ELF-1 (cell line): ENCODE data around the gene MGST1.
A peak's percentile ranks its signal among the peaks of the same experiment; 100 is the strongest.
"Not testable (repeated sequence)": the region's sequence is repeated elsewhere in the genome, so short reads cannot be mapped to it uniquely, and the experiment has no call there.

Source experiments
- DNase-seq: peaks from one replicate; pipeline ENCODE4 v3.0.0-alpha.2; 2016; ENCODE audit warnings: low read depth, low spot score

The MGST1 gene

DNA sequence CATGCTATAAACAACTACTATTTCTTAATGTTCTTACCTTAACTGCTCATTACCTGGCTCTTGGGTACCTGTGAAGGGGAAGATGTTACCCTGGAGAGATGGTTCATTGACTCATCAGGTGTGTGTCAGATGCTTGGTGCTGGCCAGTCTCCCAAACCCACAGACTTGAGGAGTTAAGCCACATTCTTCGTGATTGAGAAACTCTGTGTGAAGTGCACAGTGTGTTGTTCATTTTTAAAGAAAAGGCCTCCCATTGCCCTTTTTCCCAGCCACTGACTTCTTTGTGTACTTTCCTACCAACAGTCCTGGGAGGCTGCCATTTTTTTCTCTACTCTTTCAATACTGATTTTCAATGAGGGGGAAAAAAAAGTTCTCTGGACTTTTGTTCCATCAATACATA lies 3.2 kb downstream of the MGST1 start:
- DNase-seq = no peak

DNA sequence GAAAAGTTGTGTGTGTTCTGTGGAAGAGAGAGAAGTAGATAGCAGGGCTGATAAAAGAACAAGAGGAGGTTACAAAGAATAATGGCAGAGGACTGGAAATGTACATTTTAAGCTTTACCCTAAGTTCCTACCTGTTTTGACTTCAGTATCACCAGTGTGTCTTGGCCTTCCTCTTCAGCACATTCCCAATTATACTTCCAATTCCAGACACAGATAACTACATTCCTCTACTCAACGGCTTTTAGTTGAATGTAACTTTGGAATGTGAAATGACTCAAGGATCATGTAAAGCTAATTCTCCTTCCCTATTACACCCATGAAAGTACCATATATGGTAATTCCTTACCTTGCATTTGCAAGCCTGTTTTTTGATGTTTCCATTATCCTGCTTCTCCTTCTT lies 5.0 kb downstream of the MGST1 start:
- DNase-seq = no peak

DNA sequence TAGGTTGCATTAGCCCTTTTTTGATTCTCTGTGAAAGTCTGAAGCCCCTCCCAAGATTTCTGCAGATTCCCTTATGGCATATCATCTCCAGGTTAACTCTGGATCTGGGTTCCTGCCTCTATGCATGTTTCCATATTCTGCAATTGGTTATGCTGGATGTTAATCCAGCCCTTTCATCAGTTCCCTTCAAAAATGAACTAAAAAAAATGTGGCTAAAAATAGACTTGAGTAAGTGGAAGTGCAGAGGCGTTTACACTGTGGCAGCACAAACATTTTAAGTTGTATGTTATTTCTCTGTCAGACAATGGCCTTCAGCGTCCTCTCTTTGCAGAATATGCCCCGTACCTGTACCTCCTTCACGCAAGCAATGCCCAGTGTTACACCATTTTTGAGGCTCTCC lies 11.4 kb downstream of the MGST1 start:
- no peak for DNase-seq

DNA sequence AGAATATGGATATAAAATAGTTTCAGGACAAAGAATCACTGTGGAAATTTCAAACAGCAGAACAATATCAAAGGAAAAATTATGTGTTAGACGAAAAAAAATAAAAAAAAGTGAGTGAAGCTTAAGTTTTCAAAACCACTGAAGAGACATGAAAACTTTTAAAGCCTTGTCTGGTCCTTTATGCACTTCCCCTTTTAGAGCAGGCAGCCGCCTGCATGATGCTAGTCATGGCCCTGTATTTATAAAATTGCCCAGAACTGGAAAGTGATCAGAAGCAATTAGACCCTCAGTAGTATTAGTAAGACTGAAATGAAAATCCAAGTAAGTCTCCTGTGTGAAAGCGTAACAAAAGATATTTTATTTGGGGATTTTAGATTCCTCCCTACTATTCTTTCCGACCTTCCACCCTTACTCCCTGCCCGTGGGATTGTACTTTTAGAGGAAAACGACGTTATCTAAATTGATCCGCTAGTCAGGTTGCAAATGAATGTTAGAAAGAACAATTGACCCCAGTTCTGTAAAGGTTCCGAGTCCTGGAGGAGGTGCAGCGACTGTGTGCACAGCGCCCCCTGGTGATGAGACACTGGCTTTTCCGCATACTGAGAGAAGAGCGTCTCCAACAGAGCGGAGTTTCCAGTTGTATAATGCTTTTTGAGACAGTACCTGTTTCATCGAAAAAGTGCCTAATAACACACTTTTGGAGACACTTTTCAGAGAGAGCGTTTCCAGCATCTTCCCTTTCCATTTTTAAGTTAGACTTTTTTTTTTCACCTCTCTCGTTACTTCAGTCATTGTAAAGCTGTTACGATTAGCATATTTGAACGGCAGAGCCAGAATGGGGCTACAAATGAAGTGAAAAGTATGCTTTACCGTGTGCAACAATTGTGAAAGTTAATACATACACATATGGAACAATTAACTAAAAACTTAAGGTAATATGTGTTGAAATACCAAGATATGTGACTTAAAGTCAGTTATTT lies 12.4 kb downstream of the MGST1 start:
- peak; percentile 70 for DNase-seq

DNA sequence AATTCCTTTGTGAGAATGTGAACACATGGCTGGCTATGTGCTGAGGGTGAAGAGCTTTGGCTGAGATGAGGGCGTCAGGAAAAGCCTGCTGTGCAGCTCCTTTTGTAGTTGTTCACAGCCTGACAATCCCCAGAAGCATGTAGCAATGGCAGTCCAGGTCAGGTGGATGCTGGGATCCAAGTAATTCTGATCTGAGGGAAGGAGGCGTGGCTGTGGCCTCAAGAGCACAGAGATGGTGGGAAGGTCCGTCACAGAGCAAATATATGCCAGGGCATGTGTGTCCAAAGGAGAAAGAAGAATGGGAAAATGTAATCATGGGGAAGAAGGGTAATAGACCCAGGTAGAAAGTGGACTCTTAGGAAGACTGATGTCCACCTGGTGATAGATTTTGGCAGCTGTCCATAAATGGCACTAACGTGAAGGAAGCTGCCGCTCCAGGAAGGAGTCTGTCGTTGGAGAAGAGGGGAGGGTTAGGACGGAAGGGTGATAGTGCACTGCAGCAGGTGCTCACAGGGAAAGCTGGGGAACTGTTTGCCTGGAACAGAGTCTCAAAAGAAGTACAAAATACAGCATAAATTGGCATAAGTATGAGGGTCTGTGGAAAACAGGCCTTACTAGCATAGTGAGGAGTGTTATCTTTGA lies 13.8 kb downstream of the MGST1 start:
- no peak for DNase-seq

DNA sequence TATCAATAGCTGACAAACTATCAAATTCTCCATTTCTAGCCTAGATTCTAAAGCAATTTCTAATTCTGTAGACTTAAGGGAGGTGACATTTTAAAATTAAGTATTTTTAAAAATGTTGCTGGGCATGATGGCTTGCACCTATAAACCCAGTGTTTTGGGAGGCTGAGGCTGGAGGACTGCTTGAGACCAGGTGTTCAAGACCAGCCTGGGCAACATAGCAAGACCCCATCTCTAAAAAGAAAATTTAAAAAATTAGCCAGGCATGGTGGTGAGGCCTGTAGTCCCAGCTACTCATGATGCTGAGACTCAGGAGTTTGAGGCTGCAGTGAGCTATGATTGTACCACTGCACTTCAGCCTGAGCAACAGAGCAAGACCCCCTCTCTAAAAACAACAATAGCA lies 15.1 kb downstream of the MGST1 start:
- no peak for DNase-seq

DNA sequence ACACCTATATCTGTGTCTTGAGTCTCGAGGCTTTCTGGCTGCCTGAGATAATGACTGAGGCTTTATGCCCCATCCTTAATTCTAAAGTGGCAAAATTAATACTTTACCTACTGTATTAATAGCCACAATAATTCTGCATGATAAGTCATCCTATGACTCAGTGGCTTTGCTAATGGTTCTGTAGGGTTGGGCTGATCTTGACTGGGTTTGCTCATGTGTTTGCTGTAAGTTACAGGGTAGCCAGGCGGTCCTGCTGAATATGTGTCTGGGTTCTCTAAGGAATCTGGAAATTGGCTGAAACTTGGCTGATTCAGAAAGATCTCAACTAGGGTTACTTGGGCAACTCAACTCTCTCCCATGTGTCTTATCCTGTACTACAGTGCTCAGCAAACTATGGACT lies 21.7 kb downstream of the MGST1 start:
- no peak for DNase-seq

DNA sequence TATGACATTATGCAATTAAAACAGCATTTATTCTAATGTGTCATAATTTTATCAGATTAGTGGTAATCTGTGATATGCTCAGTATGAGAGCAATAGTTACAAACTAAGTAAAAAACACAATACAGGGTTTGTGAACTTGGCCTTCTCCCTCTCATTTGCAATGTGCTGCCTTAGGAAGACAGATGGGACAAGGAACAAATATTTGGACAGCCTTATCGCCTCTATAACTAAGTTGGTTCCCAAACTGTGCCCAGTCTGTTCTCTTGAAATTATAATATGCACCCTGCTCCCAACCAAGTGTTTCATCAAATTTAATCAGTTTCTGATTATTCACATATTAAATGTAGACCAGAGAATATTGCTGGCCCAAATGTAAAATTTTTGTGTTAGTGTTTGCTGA lies 22.7 kb downstream of the MGST1 start:
- no peak for DNase-seq

DNA sequence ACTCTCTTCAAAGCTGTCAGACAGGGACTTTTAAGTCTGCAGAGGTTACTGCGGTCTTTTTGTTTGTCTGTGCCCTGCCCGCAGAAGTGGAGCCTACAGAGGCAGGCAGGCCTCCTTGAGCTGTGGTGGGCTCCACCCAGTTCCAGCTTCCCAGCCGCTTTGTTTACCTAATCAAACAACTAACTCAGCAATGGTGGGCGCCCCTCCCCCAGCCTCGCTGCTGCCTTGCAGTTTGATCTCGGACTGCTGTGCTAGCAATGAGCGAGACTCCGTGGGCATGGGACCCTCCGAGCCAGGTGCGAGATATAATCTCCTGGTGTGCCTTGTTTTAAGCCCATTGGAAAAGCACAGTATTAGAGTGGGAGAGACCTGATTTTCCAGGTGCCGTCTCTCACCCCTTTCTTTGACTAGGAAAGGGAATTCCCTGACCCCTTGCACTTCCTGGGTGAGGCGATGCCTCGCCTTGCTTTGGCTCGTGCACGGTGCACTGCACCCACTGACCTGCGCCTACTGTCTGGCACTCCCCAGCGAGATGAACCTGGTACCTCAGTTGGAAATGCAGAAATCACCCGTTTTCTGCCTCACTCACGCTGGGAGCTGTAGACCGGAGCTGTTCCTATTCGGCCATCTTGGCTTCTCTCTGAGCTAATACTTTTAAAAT lies 35.3 kb downstream of the MGST1 start:
- DNase-seq = peak; percentile 49

DNA sequence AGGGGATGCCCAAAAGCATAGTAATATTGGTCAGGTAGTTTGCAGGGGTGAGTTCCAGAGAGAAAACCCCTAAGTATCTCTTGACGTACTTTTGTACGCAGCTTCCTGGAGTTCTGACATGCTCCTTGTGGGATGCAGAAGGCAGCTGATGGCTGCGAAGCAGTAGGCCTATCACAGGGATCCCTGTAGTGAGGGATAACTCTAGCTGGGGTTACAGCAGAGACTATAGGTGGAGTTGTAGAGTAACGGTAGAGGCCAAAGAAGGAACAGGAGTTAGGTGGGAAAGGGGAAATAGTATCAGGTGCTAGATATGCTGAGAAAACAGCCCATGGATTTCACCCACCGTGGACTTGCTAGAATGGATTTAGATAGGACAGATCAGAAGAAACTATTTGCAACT lies 37.3 kb downstream of the MGST1 start:
- DNase-seq = no peak

DNA sequence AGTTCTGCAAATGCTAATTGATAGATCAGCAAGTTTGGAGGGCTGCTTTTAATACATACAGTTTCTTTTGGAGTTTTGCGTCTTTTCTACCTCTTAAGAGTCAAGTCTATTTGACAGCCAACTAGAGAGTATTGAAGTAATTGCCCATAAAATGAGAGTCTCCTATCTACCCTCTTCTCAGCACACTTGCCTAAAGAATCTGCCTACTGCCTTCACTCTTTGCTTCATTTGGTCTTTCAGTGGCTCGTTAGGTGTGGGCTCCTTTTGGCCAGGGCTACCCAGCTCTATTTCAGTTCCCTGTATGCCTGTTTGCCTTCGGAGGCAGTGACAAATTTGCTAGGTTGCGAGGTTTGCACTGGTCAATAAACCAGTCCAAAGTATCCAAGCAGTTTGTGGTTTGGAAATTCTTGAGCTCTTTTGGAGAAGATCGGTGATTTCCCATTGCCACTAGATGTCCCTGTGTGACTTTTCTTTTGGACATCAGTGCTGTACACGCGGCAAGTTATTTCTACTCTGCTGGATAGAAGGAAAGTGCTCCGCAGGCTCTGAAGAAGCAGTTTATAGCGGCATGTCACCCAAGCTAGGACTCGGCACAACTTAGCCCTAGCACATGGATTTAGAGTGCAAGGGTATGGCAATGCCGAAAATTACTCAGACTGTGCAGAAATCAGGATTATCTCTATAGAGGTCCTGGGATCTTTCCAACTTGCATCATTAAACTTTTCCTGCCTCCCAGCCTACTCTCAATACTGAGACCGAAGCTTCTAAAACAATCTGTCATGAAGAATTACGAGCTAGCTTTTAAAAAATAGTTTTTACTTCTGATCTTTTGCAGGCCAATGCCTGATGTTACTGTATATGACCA lies 38.6 kb downstream of the MGST1 start:
- peak; percentile 54 for DNase-seq

DNA sequence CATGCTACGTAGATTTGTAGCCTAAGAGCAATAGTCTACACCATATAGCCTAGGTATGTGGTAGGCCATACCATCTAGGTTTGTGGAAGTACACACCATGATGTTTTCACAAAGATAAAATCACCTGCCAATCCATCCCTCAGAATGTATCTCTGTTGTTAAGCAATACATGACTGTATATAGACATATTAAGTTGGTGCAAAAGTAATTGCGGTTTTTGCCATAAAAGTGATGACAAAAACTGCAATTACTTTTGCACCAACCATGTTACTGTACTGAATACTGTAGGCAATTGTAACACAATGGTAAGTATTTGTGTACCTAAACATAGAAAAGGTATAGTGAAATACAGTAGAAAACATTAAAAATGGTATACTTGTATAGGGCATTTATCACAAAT lies 40.5 kb downstream of the MGST1 start:
- DNase-seq = no peak

DNA sequence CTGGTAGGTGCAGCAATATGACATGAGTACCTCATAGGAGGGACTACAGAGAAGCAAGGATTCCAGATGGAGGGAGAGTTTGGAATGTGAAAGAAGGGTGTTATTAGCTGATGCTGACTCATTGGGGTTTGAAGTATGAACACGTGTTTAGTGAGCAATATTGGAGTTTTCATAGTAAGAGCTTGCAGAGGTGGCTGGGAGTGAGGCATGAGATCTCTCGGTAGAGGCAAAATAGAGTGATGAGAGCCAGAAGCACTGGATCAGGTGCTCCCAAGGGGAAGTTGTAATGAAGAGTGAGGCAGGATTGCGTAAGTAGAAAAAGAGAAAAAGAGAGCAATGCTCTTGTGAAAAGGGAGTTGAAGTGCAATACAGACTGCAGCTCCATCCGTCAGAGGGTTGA lies 42.1 kb downstream of the MGST1 start:
- no peak for DNase-seq

DNA sequence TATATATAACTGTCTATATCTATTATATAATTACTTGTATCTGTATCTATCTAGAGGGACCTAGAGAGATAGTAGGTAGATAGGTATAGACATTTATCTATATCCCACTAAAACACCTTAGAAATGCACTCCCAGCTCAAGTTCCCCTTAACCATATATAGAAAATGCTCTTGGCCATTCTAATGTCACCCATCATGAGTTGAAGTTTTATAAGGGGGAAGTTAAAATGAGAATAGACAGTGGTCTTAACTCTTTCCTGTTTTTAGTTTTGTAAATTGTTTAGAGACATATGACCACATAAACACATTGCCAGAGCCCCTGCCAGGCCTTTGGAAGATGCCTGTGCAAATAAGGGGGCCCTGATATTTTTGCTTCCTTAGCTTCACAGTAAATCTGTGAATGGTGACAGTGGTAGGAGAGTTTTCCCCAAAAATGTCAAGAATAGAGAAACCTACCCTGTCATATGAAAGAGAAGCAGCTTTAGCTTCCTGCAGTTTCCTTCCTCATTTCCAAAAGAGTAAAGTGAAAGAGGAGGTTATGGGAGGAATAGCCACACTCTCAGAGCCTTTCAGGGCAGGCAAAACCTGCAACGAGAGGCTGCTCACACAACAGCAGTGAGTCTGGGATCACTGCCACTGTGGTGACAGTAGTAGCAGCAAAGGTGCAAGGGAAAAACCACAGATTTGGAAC lies 45.5 kb downstream of the MGST1 start:
- no peak for DNase-seq

DNA sequence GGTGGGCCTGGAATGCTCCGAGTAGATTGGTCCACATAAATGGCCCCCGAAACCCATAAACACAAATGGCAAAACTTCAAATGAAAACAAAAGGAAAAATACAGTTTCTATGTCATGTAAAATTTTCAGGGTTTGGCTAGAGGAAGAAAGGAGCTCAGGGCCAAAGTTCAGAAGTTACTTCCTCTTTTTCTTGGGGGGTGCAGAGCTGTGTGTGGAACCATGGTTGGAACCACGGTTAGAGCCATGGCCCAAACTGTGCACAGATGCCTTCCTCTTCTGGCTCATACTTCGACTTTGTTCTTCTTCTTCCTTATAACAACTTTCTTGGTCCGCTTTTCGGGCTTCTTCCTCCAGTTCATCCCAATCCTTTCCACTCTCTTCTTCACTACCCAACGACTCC lies 51.7 kb downstream of the MGST1 start:
- no peak for DNase-seq

DNA sequence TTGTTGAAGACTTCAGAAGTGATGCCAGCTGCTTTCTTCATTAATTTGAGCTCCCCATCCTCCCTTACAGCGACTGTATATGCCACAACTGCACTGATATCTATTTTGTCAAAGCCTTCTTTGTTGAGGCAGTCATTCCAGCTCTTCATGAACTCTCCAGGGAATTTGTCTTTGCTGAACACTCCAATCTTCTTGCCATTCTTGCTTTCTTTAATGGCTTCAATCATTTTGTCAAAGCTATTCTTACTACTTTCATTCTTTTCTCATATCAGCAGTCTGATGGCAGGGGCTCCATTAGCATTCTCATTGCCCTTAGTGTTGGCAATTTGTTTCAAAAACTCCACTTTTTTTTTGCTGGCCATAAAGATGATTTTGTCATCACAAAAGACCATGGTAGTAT lies 54.4 kb downstream of the MGST1 start:
- not testable (repeated sequence) for DNase-seq

DNA sequence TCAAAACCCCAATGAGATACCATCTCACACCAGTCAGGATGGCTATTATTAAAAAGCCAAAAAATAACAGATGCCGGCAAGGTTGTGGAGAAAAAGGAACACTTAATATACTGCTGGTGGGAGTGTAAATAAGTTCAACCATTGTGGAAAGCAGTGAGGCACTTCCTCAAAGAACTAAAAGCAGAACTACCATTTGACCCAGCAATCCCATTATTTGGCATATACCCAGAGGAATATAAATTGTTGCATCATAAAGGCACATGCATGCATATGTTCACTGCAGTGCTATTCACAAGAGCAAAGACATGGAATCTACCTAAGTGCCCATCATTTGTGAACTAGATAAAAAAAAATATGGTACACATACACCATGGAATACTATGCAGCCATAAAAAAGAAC lies 59.9 kb downstream of the MGST1 start:
- DNase-seq = no peak
